CD4-positive, alpha-beta T cell (primary cell): Measurements from ENCODE around the gene ROR1. TPM values are rescaled to one million over a fixed set of nuclear protein-coding genes. Genes with fewer than 3 reads are reported as not detected.

ENCODE experiments used
- ATAC-seq: fragments of 200-7000 bp; cut with Tn5 transposase; one replicate; pipeline ENCODE4 v1.10.0; 2022; ENCODE audit warnings: mild to moderate bottlenecking; ENCODE audit not compliant: poor library complexity
- CTCF ChIA-PET: fragments of 350-600 bp; sonication (Branson Sonifier 250); formaldehyde crosslinking; loops from one replicate; lab custom pipeline; 2021; ENCODE audit warnings: antibody characterized with exemption, inconsistent platforms; lab: Charles Lee
- POLR2A ChIA-PET: fragments of 350-600 bp; sonication (Branson Sonifier 250); formaldehyde crosslinking; loops from one replicate; lab custom pipeline; 2021; ENCODE audit warnings: antibody characterized with exemption, inconsistent platforms; lab: Charles Lee
- DNase-seq, 14 experiments: peaks; one replicate each; pipeline ENCODE4 v3.0.0-alpha.2; 2013 to 2020; ENCODE audit warnings: mixed read lengths in 2 of 14
- H3K27ac ChIP-seq, 2 donors: one replicate each; pipeline versions ENCODE4 v1.5.1 to v1.7.0; 2013; ENCODE audit warnings: low read length in 2 of 2, low read depth in 1 of 2, mild to moderate bottlenecking in 1 of 2
- H3K27me3 ChIP-seq, 2 experiments: 1 replicate in 1 of 2; 2 replicates in 1 of 2; pipeline versions ENCODE4 v1.6.1 to v1.7.0; 2013; ENCODE audit warnings: low read length in 2 of 2, control low read depth in 1 of 2, mild to moderate bottlenecking in 1 of 2, moderate library complexity in 1 of 2; ENCODE audit not compliant: insufficient read depth in 2 of 2, control insufficient read depth in 1 of 2
- H3K36me3 ChIP-seq: one replicate; pipeline ENCODE4 v1.6.1; 2013; ENCODE audit warnings: low read length, control low read depth; ENCODE audit not compliant: insufficient read depth
- H3K4me1 ChIP-seq: one replicate; pipeline ENCODE4 v1.6.1; 2013; ENCODE audit warnings: low read length, control low read depth; ENCODE audit not compliant: insufficient read depth
- H3K4me3 ChIP-seq: one replicate; pipeline ENCODE4 v1.5.1; 2013; ENCODE audit warnings: mild to moderate bottlenecking, low read length, moderate library complexity
- H3K9me3 ChIP-seq, 2 experiments: 1 replicate in 1 of 2; 2 replicates in 1 of 2; pipeline versions ENCODE4 v1.6.1 to v1.7.0; 2013; ENCODE audit warnings: low read length in 2 of 2, mild to moderate bottlenecking in 2 of 2, control low read depth in 1 of 2, moderate library complexity in 1 of 2; ENCODE audit not compliant: control insufficient read depth in 1 of 2, insufficient read depth in 1 of 2
- H3K27ac Mint-ChIP-seq: one replicate; pipeline ENCODE4 v1.8.0; 2020; ENCODE audit warnings: mixed read lengths
- H3K27me3 Mint-ChIP-seq: one replicate; pipeline ENCODE4 v1.8.0; 2021; ENCODE audit warnings: mixed read lengths
- H3K36me3 Mint-ChIP-seq: one replicate; pipeline ENCODE4 v1.8.0; 2021; ENCODE audit warnings: low read depth, mixed read lengths
- H3K4me1 Mint-ChIP-seq: one replicate; pipeline ENCODE4 v1.8.0; 2021; ENCODE audit warnings: low read depth, mixed read lengths
- H3K4me3 Mint-ChIP-seq: one replicate; pipeline ENCODE4 v1.8.0; 2020; ENCODE audit warnings: mild to moderate bottlenecking, mixed read lengths
- H3K9me3 Mint-ChIP-seq: one replicate; pipeline ENCODE4 v1.8.0; 2020; ENCODE audit warnings: mixed read lengths
- CTCF ChIP-seq: fragments of 200-600 bp; IDR thresholded peaks from one replicate; pipeline ENCODE4 v1.8.0; 2022; ENCODE audit warnings: antibody characterized with exemption, mild to moderate bottlenecking
- intact Hi-C, 2 experiments: fragments of 100-400 bp; cut with DNase I in 1 of 2; cut with micrococcal nuclease in 1 of 2; formaldehyde crosslinking; loops; one replicate each; pipeline versions ENCODE4 v1.15.1 to v1.9.0; 2023 to 2025; cut with DNase I, micrococcal nuclease
- total RNA-seq, 174 experiments: library from RNA in 2 of 174; stranded (reverse) in 2 of 174; gene quantifications; one replicate each; pipeline ENCODE4 v1.2.3 and lab custom pipeline; 2021 to 2026

Gene ROR1
- total RNA-seq, 2 experiments from 2014 or later = not detected

GRCh38 chr1:63819795-63820194, 46.0 kb downstream of the ROR1 start:
- intact Hi-C loops = no loop called here
- H3K4me1 ChIP-seq = no peaks in the 10 kb centered on the region
- no peak overlapping the region for H3K4me3 Mint-ChIP-seq
- ATAC-seq (no peak), DNase-seq (no peak)
- POLR2A ChIA-PET = no interaction called here
- no peaks in the 10 kb centered on the region for H3K36me3 Mint-ChIP-seq
- no peaks in the 10 kb centered on the region for H3K27me3 ChIP-seq
- no peaks in the 10 kb centered on the region for H3K4me1 Mint-ChIP-seq
- no peaks in the 10 kb centered on the region for H3K9me3 ChIP-seq
- H3K4me3 ChIP-seq = no peak overlapping the region
- H3K27ac Mint-ChIP-seq = no peak overlapping the region
- no peak for TF ChIP-seq CTCF
- no peak overlapping the region for H3K27ac ChIP-seq
- CTCF ChIA-PET = no interaction called here
- H3K36me3 ChIP-seq = no peaks in the 10 kb centered on the region
- H3K27me3 Mint-ChIP-seq = peaks cover 3% of the 10 kb centered on the region
- no peaks in the 10 kb centered on the region for H3K9me3 Mint-ChIP-seq

GRCh38 chr1:63821091-63822005, 47.5 kb downstream of the ROR1 start:
- no peaks in the 10 kb centered on the region for H3K27me3 ChIP-seq
- no peaks in the 10 kb centered on the region for H3K9me3 Mint-ChIP-seq
- H3K36me3 ChIP-seq = no peaks in the 10 kb centered on the region
- no peaks in the 10 kb centered on the region for H3K9me3 ChIP-seq
- no peaks in the 10 kb centered on the region for H3K36me3 Mint-ChIP-seq
- no peak overlapping the region for H3K4me3 ChIP-seq
- H3K27me3 Mint-ChIP-seq = peaks cover 3% of the 10 kb centered on the region
- no peaks in the 10 kb centered on the region for H3K4me1 ChIP-seq
- ChIA-PET POLR2A (interaction anchor here (0.9 kb wide), 1 partner anchor 9 kb away, joined by 4 read pairs; no protein-coding TSS in a partner anchor), CTCF (no interaction called here)
- TF ChIP-seq CTCF = no peak
- no peak overlapping the region for H3K27ac ChIP-seq
- intact Hi-C loops = no loop called here
- no peaks in the 10 kb centered on the region for H3K4me1 Mint-ChIP-seq
- H3K27ac Mint-ChIP-seq = no peak overlapping the region
- DNase-seq = no peak
- ATAC-seq = no peak
- no peak overlapping the region for H3K4me3 Mint-ChIP-seq

GRCh38 chr1:63822540-63822939, 48.7 kb downstream of the ROR1 start:
- H3K27me3 ChIP-seq = no peaks in the 10 kb centered on the region
- intact Hi-C loops = no loop called here
- ChIA-PET POLR2A (interaction anchor here (0.9 kb wide), 1 partner anchor 10 kb away, joined by 4 read pairs; no protein-coding TSS in a partner anchor), CTCF (no interaction called here)
- H3K27ac ChIP-seq = no peak overlapping the region
- ATAC-seq = no peak
- TF ChIP-seq CTCF = no peak
- Mint-ChIP-seq H3K9me3 (no peaks in the 10 kb centered on the region), H3K27ac (no peak overlapping the region), H3K36me3 (no peaks in the 10 kb centered on the region), H3K27me3 (peaks cover 3% of the 10 kb centered on the region), H3K4me1 (no peaks in the 10 kb centered on the region), H3K4me3 (no peak overlapping the region)
- H3K36me3 ChIP-seq = no peaks in the 10 kb centered on the region
- no peak for DNase-seq
- H3K9me3 ChIP-seq = no peaks in the 10 kb centered on the region
- H3K4me3 ChIP-seq = no peak overlapping the region
- H3K4me1 ChIP-seq = no peaks in the 10 kb centered on the region
